Neutrophil (primary cell): Measurements from ENCODE around the gene TMEM43.

ENCODE experiments used
- H3K27ac ChIP-seq: fragments of 200-600 bp; sonication (generic); 2 replicates; pipeline ENCODE4 v1.5.1; 2016; ENCODE audit warnings: mild to moderate bottlenecking, moderate library complexity
- H3K27me3 ChIP-seq: fragments of 200-600 bp; sonication (generic); 2 replicates; pipeline ENCODE4 v1.6.0; 2016; ENCODE audit warnings: mild to moderate bottlenecking
- H3K36me3 ChIP-seq: fragments of 200-600 bp; sonication (generic); 2 replicates; pipeline ENCODE4 v1.5.1; 2017
- H3K4me1 ChIP-seq, 2 experiments: fragments of 200-600 bp in 1 of 2; sonication (generic) in 1 of 2; 1 replicate in 1 of 2; 2 replicates in 1 of 2; pipeline versions ENCODE4 v1.5.1 to v1.6.1; 2013 to 2016; ENCODE audit warnings: low read depth in 1 of 2, low read length in 1 of 2, mild to moderate bottlenecking in 1 of 2, moderate library complexity in 1 of 2; ENCODE audit not compliant: control insufficient read depth in 1 of 2, insufficient read depth in 1 of 2
- H3K4me3 ChIP-seq, 2 experiments: fragments of 200-600 bp in 1 of 2; sonication (generic) in 1 of 2; 1 replicate in 1 of 2; 2 replicates in 1 of 2; pipeline ENCODE4 v1.5.1; 2013 to 2016; ENCODE audit warnings: low read depth in 1 of 2, low read length in 1 of 2, mild to moderate bottlenecking in 1 of 2, moderate library complexity in 1 of 2
- H3K9me3 ChIP-seq: fragments of 200-600 bp; sonication (generic); 2 replicates; pipeline ENCODE4 v1.5.1; 2016
- CTCF ChIP-seq: fragments of 200-600 bp; sonication (generic); IDR thresholded peaks from 2 replicates; pipeline ENCODE4 v1.5.1; 2016; ENCODE audit warnings: antibody characterized with exemption

TMEM43 gene

GRCh38 chr3:14162178-14162577 is 37.3 kb downstream of the TMEM43 start:
- Histone ChIP-seq H3K4me3 (no peak overlapping the region), H3K9me3 (no peaks in the 10 kb centered on the region), H3K27ac (no peak overlapping the region), H3K4me1 (peaks cover 5% of the 10 kb centered on the region in 2 experiments), H3K27me3 (no peaks in the 10 kb centered on the region), H3K36me3 (peaks cover 80% of the 10 kb centered on the region)
- no peak for TF ChIP-seq CTCF

- peaks cover 91% of the 10 kb centered on the region for H3K36me3 ChIP-seq
- H3K27ac ChIP-seq, result no peak overlapping the region
- peaks cover 3 to 4% of the 10 kb centered on the region in 2 experiments for H3K4me1 ChIP-seq
Measured at GRCh38 chr3:14166877-14167603, 42.2 kb downstream of the TMEM43 start.

GRCh38 chr3:14169435-14169834 is 44.6 kb downstream of the TMEM43 start:
- H3K36me3 ChIP-seq, result peaks cover 82% of the 10 kb centered on the region
- H3K27ac ChIP-seq, result no peak overlapping the region
- no peaks in the 10 kb centered on the region for H3K27me3 ChIP-seq
- no peak for TF ChIP-seq CTCF
- H3K4me1 ChIP-seq, result no peaks in the 10 kb centered on the region
- no peaks in the 10 kb centered on the region for H3K9me3 ChIP-seq
- no peak overlapping the region for H3K4me3 ChIP-seq

More at GRCh38 chr3:14166877-14167603, 42.2 kb downstream of the TMEM43 start:
- Histone ChIP-seq H3K4me3 (no peak overlapping the region), H3K27me3 (no peaks in the 10 kb centered on the region), H3K9me3 (no peaks in the 10 kb centered on the region)
- TF ChIP-seq CTCF, result no peak

- Histone ChIP-seq H3K9me3 (no peaks in the 10 kb centered on the region), H3K27ac (no peak overlapping the region), H3K4me3 (no peak overlapping the region), H3K4me1 (no peaks in the 10 kb centered on the region), H3K36me3 (peaks cover 78% of the 10 kb centered on the region), H3K27me3 (no peaks in the 10 kb centered on the region)
- TF ChIP-seq CTCF, result no peak
Measured at GRCh38 chr3:14169871-14170270, 45.0 kb downstream of the TMEM43 start.

- Histone ChIP-seq H3K36me3 (peaks cover 70% of the 10 kb centered on the region), H3K4me1 (no peaks in the 10 kb centered on the region), H3K4me3 (no peak overlapping the region), H3K27me3 (no peaks in the 10 kb centered on the region), H3K27ac (no peak overlapping the region), H3K9me3 (no peaks in the 10 kb centered on the region)
- no peak for TF ChIP-seq CTCF
Measured at GRCh38 chr3:14170531-14171159, 45.8 kb downstream of the TMEM43 start.
